Sigmoid colon (tissue), 7 donors: ENCODE data around the gene AGXT2. TPM values are rescaled to one million over a fixed set of nuclear protein-coding genes. Genes with fewer than 3 reads are reported as not detected.
"Not testable (repeated sequence)": the region's sequence is repeated elsewhere in the genome, so short reads cannot be mapped to it uniquely, and the experiment has no call there.

Experiments used
- DNase-seq: peaks from one replicate; pipeline ENCODE4 v3.0.0-alpha.2; 2019
- H3K27ac ChIP-seq, 4 donors: fragments of 200-600 bp; sonication (generic); one replicate each; pipeline ENCODE4 v1.5.1; 2016 to 2019; ENCODE audit warnings: mild to moderate bottlenecking in 1 of 4
- H3K27me3 ChIP-seq, 3 donors: fragments of 200-600 bp; sonication (generic); one replicate each; pipeline ENCODE4 v1.5.1; 2019; ENCODE audit warnings: mild to moderate bottlenecking in 1 of 3
- H3K36me3 ChIP-seq, 4 donors: fragments of 200-600 bp; sonication (generic); one replicate each; pipeline ENCODE4 v1.5.1; 2016 to 2019
- H3K4me1 ChIP-seq, 4 donors: fragments of 200-600 bp; sonication (generic); one replicate each; pipeline ENCODE4 v1.5.1; 2017 to 2019
- H3K4me3 ChIP-seq, 4 donors: fragments of 200-600 bp; sonication (generic); one replicate each; pipeline ENCODE4 v1.5.1; 2017 to 2019; ENCODE audit warnings: mild to moderate bottlenecking in 2 of 4, moderate library complexity in 1 of 4
- H3K9me3 ChIP-seq, 4 donors: fragments of 200-600 bp in 3 of 4; sonication (generic) in 3 of 4; one replicate each; pipeline versions ENCODE4 v1.5.1 to v1.6.1; 2013 to 2019
- CTCF ChIP-seq, 4 experiments: fragments of 450-650 bp in 3 of 4; fragments of 200-600 bp in 1 of 4; IDR thresholded peaks; one replicate each; pipeline ENCODE4 v1.5.1; 2016 to 2019; ENCODE audit warnings: antibody characterized with exemption in 4 of 4, mild to moderate bottlenecking in 3 of 4, moderate library complexity in 2 of 4
- EP300 ChIP-seq, 4 donors: sonication (generic); formaldehyde crosslinking; IDR thresholded peaks; one replicate each; pipeline ENCODE4 v1.6.1; 2017; ENCODE audit warnings: antibody characterized with exemption in 4 of 4
- POLR2A ChIP-seq, 2 donors: fragments of 450-650 bp; IDR thresholded peaks; one replicate each; pipeline ENCODE4 v1.6.1; 2016; ENCODE audit warnings: antibody characterized with exemption in 2 of 2, mild to moderate bottlenecking in 2 of 2, moderate library complexity in 2 of 2
- POLR2AphosphoS5 ChIP-seq, 4 donors: sonication (generic); formaldehyde crosslinking; IDR thresholded peaks; one replicate each; pipeline ENCODE4 v1.6.1; 2017; ENCODE audit warnings: antibody characterized with exemption in 4 of 4
- WGBS, 2 donors: extraction: QIAGEN DNeasy Blood & Tissue Kit; methylation state at CpG; one replicate each; pipeline ENCODE4 v1.1.7; 2013; 5-methylcytosine and 5-hydroxymethylcytosine counted together
- intact Hi-C: fragments of 100-400 bp; cut with DNase I; formaldehyde crosslinking; loops from one replicate; pipeline ENCODE4 v1.15.1; 2023
- polyA plus RNA-seq, 3 donors: library from polyadenylated mRNA; stranded (reverse); fragments of 200-250 nt; gene quantifications; one replicate each; pipeline ENCODE4 v1.2.3, GENCODE V29; 2013
- total RNA-seq, 4 donors: library from RNA; depleted of rRNA; stranded (reverse); fragments of >200 nt; gene quantifications; one replicate each; pipeline ENCODE4 v1.1.0, GENCODE V29; 2016
- donor health status: healthy with polysubstance abuse.
- donor health status: Bipolar disorder and iron deficiency.
- donor health status: healthy.

AGXT2 gene
- total and polyA plus RNA-seq, 7 donors = not detected

DNA sequence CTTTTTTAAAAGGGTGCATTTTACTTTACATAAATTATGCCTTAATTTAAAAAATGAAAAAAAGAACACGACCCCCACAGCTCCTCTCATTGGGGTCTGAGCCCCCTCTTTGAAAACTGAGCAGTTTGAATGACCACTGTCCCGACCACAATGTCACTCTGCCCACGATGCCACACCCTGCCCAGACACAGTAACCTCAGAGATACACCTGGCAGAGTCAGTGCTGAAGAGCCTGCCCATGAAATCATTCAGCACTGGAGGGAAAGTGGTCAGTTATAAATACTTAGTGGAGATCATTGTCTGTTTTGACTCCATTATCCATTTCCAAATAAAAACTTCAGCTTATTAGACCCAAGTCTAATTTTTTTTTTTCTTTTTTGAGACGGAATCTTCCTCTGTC, 69.1 kb downstream of the AGXT2 start:
- intact Hi-C loops = no loop called here
- H3K36me3 ChIP-seq = no peaks in the 10 kb centered on the region
- H3K4me3 ChIP-seq = no peak overlapping the region
- H3K27me3 ChIP-seq = no peaks in the 10 kb centered on the region
- 35 to 62% methylated on average over 4 of the region's 4 CpGs for WGBS, 2 donors
- no peak for TF ChIP-seq EP300 (IDR thresholded peaks at IDR 0.05)
- no peak for TF ChIP-seq CTCF (IDR thresholded peaks at IDR 0.05)
- TF ChIP-seq POLR2AphosphoS5 (IDR thresholded peaks at IDR 0.05) = no peak
- TF ChIP-seq POLR2A (IDR thresholded peaks at IDR 0.05) = no peak
- H3K9me3 ChIP-seq = no peaks in the 10 kb centered on the region
- DNase-seq = no peak
- no peak overlapping the region for H3K27ac ChIP-seq
- no peaks in the 10 kb centered on the region for H3K4me1 ChIP-seq

GRCh38 chr5:34977934-34978613, 69.7 kb downstream of the AGXT2 start:
- Histone ChIP-seq H3K9me3 (no peaks in the 10 kb centered on the region), H3K4me3 (no peak overlapping the region), H3K27me3 (no peaks in the 10 kb centered on the region), H3K27ac (no peak overlapping the region), H3K36me3 (no peaks in the 10 kb centered on the region), H3K4me1 (no peaks in the 10 kb centered on the region)
- intact Hi-C loops = no loop called here
- TF ChIP-seq CTCF (IDR thresholded peaks at IDR 0.05) = no peak
- TF ChIP-seq EP300 (IDR thresholded peaks at IDR 0.05) = no peak
- TF ChIP-seq POLR2A (IDR thresholded peaks at IDR 0.05) = no peak
- 48 to 85% methylated on average over 2 of the region's 2 CpGs for WGBS, 2 donors
- no peak for DNase-seq

- no peaks in the 10 kb centered on the region for H3K9me3 ChIP-seq
- H3K4me3 ChIP-seq = no peak overlapping the region
- no peak for TF ChIP-seq POLR2A (IDR thresholded peaks at IDR 0.05)
- TF ChIP-seq POLR2AphosphoS5 (IDR thresholded peaks at IDR 0.05) = no peak
- no peaks in the 10 kb centered on the region for H3K27me3 ChIP-seq
- intact Hi-C loops = no loop called here
- no peak overlapping the region for H3K27ac ChIP-seq
- WGBS, 2 donors = 86 to 91% methylated on average over 5 of the region's 5 CpGs
- H3K4me1 ChIP-seq = no peaks in the 10 kb centered on the region
- DNase-seq = no peak
- no peaks in the 10 kb centered on the region for H3K36me3 ChIP-seq
These were observed 71.4 kb downstream of the AGXT2 start for GRCh38 chr5:34976347-34976746.

GRCh38 chr5:34971655-34972054, 76.1 kb downstream of the AGXT2 start:
- H3K27ac ChIP-seq, intact Hi-C loops, DNase-seq, H3K4me1 ChIP-seq, H3K36me3 ChIP-seq, H3K9me3 ChIP-seq, H3K4me3 ChIP-seq, H3K27me3 ChIP-seq: not testable (repeated sequence)
- 77 to 95% methylated on average over 2 of the region's 4 CpGs for WGBS, 2 donors

- no peaks in the 10 kb centered on the region for H3K4me1 ChIP-seq
- DNase-seq = no peak
- TF ChIP-seq EP300 (IDR thresholded peaks at IDR 0.05) (no peak), POLR2AphosphoS5 (IDR thresholded peaks at IDR 0.05) (no peak), CTCF (IDR thresholded peaks at IDR 0.05) (no peak)
- no peak overlapping the region for H3K27ac ChIP-seq
- H3K27me3 ChIP-seq = no peaks in the 10 kb centered on the region
- 48 to 73% methylated on average over 1 of the region's 1 CpG for WGBS, 2 donors
- H3K4me3 ChIP-seq = no peak overlapping the region
- H3K9me3 ChIP-seq = no peaks in the 10 kb centered on the region
- no peaks in the 10 kb centered on the region for H3K36me3 ChIP-seq
- intact Hi-C loops = no loop called here
These were observed 77.2 kb downstream of the AGXT2 start for GRCh38 chr5:34970552-34970951.

- Histone ChIP-seq H3K9me3 (no peaks in the 10 kb centered on the region), H3K27ac (no peak overlapping the region), H3K4me1 (no peaks in the 10 kb centered on the region), H3K4me3 (no peak overlapping the region), H3K27me3 (no peaks in the 10 kb centered on the region), H3K36me3 (no peaks in the 10 kb centered on the region)
- intact Hi-C loops = no loop called here
- no peak for TF ChIP-seq CTCF (IDR thresholded peaks at IDR 0.05)
- no peak for TF ChIP-seq EP300 (IDR thresholded peaks at IDR 0.05)
- TF ChIP-seq POLR2AphosphoS5 (IDR thresholded peaks at IDR 0.05) = no peak
- no peak for TF ChIP-seq POLR2A (IDR thresholded peaks at IDR 0.05)
- 95 to 98% methylated on average over 2 of the region's 2 CpGs for WGBS, 2 donors
- DNase-seq = no peak
These were observed 79.5 kb downstream of the AGXT2 start for GRCh38 chr5:34968258-34968657.
